ENCODE measurements around the gene RHO.
"Not testable (repeated sequence)": the region's sequence is repeated elsewhere in the genome, so short reads cannot be mapped to it uniquely, and the experiment has no call there.

Gene RHO

DNA sequence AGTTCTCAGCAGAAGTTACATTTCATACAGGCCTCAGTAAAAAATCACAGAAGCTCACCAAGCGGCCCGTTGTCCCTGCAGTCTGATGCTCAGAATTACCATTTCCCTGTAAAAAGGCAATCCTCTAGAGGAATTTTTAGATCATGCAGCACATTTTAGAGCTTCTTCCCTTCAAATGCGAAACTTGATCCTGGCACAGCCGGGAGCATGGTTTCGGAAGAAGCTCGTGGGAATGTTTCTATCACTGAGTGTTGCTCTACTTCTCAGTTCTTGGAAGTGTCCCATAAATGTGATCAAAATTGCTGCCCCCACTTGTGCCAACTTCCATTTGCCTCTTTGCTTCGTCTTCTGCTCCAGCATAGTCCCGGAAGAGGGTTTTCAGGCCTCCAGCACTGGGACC lies 10.8 kb downstream of the RHO start:
- DNase-seq (ENCODE audit: low read depth): no peak
- no peak overlapping the region for H3K4me3 ChIP-seq (ENCODE audit: low read depth, low read length)
- TF ChIP-seq, protein P1, sequence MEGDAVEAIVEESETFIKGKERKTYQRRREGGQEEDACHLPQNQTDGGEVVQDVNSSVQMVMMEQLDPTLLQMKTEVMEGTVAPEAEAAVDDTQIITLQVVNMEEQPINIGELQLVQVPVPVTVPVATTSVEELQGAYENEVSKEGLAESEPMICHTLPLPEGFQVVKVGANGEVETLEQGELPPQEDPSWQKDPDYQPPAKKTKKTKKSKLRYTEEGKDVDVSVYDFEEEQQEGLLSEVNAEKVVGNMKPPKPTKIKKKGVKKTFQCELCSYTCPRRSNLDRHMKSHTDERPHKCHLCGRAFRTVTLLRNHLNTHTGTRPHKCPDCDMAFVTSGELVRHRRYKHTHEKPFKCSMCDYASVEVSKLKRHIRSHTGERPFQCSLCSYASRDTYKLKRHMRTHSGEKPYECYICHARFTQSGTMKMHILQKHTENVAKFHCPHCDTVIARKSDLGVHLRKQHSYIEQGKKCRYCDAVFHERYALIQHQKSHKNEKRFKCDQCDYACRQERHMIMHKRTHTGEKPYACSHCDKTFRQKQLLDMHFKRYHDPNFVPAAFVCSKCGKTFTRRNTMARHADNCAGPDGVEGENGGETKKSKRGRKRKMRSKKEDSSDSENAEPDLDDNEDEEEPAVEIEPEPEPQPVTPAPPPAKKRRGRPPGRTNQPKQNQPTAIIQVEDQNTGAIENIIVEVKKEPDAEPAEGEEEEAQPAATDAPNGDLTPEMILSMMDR (IDR thresholded peaks at IDR 0.05; ENCODE audit: control insufficient read depth, extremely low read depth, insufficient read depth): no peak

DNA sequence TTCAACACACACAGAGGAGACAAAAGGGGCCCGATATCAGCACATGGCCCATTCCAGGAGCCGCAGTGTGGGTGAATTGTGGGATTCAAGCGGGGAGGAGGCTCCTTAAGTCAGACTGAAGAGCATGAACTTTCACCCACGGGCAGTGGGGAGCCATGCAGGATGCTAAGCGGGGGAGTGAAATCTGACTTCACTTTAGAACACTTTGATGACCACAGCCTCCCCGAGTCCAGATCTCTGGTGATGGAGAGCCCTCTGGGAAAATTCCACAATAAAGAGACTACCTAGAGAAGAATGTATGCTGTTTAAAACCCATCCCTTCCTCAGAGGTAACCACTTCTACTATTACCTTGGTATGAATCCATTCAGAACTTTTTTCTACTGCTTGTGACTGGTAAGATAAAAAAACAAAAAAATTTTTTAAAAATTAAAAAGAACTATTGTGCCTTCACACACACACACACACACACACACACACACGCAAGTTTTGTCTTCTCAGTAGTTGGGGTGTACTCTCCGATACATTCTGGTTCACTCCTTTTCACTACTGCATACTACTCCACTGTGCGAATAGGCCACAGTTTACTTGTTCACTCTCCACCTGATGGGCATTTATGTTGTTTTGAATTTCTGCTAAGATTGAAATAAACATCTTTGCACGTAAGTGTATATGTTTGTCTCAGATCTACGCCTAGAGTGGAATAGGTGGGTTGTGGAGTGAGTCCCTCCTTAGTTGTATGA lies 12.5 kb downstream of the RHO start:
- no peak overlapping the region for H3K4me3 ChIP-seq (ENCODE audit: low read depth, low read length)
- DNase-seq (ENCODE audit: low read depth): no peak
- TF ChIP-seq, protein P1 (IDR thresholded peaks at IDR 0.05; ENCODE audit: control insufficient read depth, extremely low read depth, insufficient read depth): no peak

DNA sequence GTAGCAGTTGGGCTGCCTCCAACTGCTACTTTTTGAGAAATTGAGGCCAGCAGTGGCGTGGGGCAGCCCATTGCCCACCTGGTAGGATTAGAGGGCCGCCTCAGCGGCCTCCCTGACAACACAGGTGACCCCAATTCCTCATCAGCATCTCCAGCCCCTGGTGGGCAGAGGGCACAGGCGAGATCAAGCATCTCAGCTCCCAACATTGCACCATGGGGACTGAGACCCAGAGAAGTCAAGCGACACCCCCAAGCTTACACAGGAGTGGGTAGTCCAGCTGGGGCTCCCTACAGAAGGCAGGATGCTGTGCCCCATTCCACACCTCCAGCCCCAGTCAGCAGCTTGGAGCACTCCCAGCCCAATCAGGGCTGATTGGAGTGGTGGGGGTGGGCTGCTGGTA lies 14.3 kb downstream of the RHO start:
- no peak overlapping the region for H3K4me3 ChIP-seq (ENCODE audit: low read depth, low read length)
- DNase-seq (ENCODE audit: low read depth): no peak
- TF ChIP-seq, protein P1 (IDR thresholded peaks at IDR 0.05; ENCODE audit: control insufficient read depth, extremely low read depth, insufficient read depth): no peak

DNA sequence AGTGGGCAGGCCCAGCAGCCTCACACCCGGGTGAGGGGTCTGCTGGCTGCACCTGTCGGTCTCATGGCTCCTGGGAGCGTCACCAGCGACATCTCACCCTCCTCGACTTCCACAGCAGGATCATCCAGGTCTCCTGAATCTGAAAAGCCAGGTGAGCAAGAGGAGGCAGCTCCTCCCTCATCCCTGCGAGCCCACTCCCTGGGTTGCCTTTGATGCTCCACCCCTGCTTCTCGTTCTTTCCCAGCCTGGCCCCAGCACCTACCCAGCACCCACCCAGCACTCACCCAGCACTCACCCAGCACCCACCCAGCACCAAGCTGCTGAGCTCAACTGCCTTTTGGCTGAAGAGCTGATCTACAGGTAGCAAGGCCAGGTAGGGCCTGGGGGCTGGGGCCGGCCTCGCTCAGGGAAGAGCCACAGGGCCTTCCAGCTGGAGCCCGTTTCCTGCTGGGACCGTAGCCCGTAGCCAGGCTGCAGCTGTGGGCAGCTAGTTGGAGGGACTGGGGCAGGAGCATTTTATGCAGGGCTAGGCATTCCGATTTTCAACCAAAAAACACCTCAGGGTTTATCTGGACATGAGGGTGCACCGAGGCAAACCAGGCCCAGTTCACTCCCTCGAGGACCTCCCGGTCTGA lies 14.8 kb downstream of the RHO start, which contains the start of gene H1-8:
Gene H1-8 (plus strand): TSS at position 20 of the 635 bp plus-strand sequence. CDS start 44 bp downstream, at position 64.
- no peak for DNase-seq (ENCODE audit: low read depth)
- TF ChIP-seq, protein P1 (IDR thresholded peaks at IDR 0.05; ENCODE audit: control insufficient read depth, extremely low read depth, insufficient read depth): no peak
- no peak within 1 kb of the TSS for H3K4me3 ChIP-seq (ENCODE audit: low read depth, low read length)

DNA sequence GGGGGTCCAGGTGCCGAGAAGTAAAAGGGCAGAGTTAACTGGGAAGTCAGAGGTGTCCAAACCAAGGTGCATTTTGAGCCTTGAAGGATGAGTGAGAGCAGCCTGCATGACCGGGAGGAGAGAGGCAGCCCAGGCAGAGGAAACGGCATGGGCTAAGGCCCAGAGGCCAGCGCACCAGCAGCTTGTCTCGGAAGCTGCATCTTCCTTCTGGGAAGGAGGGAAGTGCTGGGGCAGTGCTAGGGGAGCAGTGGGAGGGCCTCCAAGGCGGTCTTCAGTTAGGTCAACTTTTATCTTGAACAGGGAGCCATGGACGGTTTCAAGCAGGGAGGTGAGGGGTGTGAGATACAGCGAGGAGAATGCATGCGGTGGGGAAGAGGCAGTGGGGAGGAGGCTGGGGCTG lies 15.6 kb downstream of the RHO start:
- TF ChIP-seq, protein P1 (IDR thresholded peaks at IDR 0.05; ENCODE audit: control insufficient read depth, extremely low read depth, insufficient read depth): no peak
- no peak for DNase-seq (ENCODE audit: low read depth)
- H3K4me3 ChIP-seq (ENCODE audit: low read depth, low read length): no peak overlapping the region

DNA sequence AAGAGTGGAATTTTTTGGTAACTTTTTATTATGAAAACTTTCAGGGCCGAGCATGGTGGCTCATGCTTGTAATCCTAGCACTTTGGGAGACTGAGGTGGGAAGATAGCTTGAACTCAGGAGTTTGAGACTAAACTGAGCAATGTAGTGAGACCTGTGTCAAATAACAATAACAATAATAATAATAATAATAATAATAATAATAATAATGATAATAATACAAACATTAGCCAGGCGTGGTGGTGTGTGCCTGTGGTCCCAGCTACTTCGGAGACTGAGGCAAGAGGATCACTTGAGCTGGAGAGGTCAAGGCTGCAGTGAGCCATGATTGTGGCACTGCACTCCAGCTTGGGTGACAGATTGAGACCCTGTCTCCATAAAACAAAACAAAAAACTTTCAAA lies 17.5 kb downstream of the RHO start:
- not testable (repeated sequence) for H3K4me3 ChIP-seq (ENCODE audit: low read depth, low read length); DNase-seq (ENCODE audit: low read depth)

DNA sequence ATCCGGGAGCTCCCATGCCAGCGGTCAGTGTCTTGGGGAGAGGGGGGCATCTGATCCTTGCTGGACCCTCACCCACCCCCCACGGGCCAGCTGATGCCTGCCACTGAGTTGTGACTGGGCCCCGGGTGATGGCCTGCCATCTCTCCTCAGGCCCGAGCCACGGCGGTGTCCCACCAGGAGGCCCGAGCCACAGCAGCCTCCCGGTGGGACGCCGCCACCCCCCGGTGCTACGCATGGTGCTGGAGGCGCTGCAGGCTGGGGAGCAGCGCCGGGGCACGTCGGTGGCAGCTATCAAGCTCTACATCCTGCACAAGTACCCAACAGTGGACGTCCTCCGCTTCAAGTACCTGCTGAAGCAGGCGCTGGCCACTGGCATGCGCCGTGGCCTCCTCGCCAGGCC lies 18.8 kb downstream of the RHO start:
- TF ChIP-seq, protein P1 (IDR thresholded peaks at IDR 0.05; ENCODE audit: control insufficient read depth, extremely low read depth, insufficient read depth): no peak
- no peak overlapping the region for H3K4me3 ChIP-seq (ENCODE audit: low read depth, low read length)
- DNase-seq (ENCODE audit: low read depth): no peak

Measured in LNCaP clone FGC (cell line).